ENCODE measurements around the gene HPCAL1.

DNA sequence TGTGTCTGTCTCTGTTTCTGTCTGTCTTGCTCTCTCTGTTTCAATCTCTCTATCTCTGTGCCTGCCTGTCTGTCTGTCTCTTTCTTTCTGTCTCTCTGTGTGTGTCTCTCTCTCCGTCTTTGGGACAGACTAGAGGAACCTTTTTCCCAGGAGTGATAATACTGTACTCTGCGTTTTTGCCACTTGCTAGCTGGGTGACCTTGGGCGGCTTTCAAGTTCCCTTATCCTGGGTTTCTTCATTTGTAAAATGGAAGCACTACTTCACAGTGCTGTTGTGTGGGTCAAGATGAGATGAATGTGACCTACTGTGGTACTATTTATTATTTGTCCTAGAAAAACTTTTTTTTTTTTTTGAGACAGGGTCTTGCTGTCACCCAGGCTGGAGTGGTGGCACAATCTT, 42.4 kb downstream of the HPCAL1 start:
- TF ChIP-seq, protein P1, sequence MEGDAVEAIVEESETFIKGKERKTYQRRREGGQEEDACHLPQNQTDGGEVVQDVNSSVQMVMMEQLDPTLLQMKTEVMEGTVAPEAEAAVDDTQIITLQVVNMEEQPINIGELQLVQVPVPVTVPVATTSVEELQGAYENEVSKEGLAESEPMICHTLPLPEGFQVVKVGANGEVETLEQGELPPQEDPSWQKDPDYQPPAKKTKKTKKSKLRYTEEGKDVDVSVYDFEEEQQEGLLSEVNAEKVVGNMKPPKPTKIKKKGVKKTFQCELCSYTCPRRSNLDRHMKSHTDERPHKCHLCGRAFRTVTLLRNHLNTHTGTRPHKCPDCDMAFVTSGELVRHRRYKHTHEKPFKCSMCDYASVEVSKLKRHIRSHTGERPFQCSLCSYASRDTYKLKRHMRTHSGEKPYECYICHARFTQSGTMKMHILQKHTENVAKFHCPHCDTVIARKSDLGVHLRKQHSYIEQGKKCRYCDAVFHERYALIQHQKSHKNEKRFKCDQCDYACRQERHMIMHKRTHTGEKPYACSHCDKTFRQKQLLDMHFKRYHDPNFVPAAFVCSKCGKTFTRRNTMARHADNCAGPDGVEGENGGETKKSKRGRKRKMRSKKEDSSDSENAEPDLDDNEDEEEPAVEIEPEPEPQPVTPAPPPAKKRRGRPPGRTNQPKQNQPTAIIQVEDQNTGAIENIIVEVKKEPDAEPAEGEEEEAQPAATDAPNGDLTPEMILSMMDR (IDR thresholded peaks at IDR 0.05): no peak
- TF ChIP-seq EZH2 (IDR thresholded peaks at IDR 0.05) (no peak), EZH2phosphoT487 (IDR thresholded peaks at IDR 0.05) (no peak)

All from neural progenitor cell (in vitro differentiated cells).